NCI-H1436 treated with DMSO at 0.1 percent for 48 hours (cell line): Measurements from ENCODE around the gene ANKS1A.
"Not testable (repeated sequence)": the region's sequence is repeated elsewhere in the genome, so short reads cannot be mapped to it uniquely, and the experiment has no call there.

Experiments used
- DNase-seq: peaks from one replicate; lab custom pipeline; 2025; lab: John Stamatoyannopoulos, UW

ANKS1A gene

DNA sequence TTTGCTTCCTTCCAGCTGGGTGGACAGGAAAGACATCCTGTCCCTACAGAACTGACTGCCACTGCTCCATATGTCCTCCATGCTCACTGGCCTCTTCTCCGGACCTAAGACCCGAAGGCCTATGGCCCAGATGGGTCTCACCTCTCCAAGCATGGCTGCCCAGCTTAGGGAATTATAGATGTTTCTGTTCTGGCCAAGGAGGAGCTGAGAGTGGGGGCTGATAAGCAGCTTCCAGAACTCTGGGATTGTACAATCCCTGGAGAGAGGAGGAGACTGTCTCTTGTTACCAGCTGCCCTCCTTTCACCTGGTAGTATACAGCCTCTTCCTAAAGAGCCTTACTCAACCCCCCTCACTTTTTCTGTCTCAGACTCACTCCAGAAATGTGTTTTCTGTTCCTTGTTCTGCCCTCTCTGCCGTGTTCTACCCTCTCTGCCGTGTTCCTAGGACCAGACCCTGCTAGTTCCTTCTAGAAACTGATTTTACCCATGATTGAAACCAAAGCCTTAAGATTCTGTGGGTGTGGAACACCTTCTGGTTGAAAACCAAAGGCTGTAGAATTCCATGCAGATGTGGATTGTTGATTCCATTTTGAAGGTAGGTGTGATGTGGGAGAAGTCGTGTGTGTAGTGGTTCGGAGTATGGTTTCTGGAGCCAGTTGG is 28.7 kb downstream of the ANKS1A start:
- DNase-seq = no peak

DNA sequence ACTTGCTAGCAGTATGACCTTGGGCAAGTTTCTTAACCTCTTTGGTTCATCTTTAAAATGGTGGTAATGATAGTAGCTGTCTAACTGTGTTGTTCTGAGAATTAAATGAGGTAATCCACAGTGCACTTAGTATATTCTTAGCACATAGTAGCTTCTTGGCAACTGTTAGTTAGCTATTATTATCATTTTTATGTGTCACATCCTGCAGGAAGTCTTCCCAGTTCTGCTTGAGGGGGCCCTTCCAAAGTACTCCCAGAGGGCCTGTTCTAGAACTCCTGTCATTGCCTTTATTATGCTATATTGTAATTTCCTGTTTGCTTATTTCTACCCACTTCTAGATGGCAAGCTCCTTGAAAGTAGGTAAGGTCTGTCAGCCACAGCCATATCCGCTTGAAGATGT is 30.6 kb downstream of the ANKS1A start:
- DNase-seq = no peak

DNA sequence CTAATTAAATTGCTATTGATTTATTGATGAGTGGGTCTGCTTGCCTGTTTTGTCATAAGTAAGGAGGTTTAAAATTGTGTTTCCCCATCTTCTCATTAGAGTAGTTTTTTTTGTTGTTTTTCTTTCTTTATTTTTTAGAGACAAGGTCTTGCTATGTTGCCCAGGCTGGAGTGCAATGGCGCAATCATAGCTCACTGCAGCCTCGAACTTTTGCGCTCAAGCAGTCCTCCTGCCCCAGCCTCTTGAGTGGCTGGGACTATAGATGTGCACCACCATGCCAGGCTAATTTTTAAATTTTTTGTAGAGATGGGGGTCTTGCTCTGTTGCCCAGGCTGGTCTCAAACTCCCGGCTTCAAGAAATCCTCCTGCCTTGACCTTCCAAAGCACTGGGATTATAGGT is 31.0 kb downstream of the ANKS1A start:
- no peak for DNase-seq

DNA sequence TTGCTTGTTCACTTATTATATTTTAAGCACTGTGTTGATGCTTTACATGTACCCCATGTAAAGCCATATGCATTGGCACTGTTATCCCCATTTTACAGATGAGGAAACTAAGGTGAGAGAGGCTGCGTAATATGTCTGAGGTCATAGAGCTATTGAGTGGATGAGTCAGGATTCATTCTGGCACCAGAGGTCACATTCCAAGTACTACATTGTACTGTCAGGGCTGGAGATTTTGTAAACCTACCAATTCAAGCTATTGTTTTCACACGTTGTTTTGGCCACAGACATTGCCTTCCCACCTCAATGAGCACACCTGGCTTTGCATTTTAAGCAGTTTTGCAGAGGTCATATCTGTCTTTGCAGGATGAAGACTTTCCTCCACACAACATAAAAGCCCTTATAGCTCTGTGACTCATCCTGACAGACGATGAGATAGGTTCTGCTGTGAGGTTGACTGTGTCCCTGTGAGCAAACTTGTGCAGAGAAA is 33.2 kb downstream of the ANKS1A start:
- no peak for DNase-seq

DNA sequence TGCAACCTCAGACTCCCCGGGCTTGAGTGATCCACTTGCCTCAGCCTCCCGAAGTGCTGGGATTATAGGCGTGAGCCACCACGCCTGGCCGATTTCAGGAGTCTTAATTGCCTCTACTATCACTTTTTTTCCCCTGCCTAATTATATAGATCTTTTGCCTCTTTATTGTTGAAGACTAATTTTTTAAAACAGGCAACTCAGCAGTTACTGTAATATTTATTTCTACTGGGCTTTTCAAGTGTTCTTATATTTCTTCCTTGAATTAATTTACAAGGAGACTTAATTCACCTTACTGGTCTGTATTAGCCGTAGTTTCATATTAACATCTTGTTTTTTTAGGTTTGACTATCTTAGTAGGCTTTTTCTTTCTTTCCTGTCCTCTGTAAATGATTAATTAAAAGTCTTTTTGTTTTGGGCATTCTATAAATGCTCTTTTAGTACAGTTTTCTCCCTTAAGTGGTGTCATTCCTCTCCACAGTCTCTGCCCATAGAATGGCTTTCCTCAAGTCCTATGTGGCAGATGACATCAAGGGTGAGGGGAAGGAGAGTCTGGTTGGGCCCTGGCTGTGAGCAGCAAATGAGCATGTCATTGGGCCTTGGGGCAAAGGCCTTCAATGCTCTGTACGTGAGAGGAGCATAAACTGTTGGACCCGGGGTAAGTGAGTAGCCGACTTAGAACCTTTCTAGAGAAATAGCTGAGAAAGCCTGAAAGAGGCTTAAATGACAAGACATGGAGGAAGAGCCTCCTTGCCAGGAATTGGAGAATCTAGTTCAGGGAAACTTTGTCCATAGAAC is 36.0 kb downstream of the ANKS1A start:
- DNase-seq = no peak

DNA sequence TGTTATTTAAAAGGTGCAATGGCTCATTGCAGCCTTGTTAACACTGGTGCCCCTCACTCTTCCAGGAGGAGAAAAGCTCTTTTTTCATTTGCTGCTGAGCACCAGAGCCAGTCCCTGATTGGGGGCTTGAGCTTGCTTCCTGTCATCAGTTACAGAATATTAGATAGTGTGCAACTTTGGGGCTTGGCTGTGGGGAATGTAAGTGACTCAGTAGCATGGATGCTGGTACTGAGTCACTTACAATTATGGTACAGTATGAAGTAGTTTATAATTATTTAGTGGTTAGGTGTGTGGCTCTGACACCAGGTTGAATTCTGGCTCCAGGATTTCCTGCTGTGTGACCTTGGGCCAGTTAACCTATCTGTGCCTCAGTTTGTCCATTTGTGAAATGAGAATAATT is 37.6 kb downstream of the ANKS1A start:
- no peak for DNase-seq

DNA sequence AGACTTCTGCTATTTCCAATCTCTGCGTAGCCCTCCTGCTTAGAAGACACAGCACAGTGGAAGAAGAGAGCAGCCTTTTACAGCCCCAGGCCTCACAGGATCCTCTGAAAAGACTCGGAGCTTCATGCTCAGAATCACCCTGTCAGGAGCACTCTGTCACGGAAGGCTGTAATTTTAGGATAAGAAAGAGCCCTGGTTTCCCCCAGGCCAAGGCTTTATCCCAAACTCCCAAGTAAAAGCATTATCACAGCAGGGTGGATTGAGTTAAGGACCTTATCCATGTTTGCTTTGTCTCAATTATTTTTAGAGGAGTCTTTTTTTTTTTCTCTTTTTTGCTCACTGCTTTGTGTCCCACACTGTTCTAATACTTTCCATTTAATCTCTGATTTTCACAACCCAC is 39.2 kb downstream of the ANKS1A start:
- no peak for DNase-seq

DNA sequence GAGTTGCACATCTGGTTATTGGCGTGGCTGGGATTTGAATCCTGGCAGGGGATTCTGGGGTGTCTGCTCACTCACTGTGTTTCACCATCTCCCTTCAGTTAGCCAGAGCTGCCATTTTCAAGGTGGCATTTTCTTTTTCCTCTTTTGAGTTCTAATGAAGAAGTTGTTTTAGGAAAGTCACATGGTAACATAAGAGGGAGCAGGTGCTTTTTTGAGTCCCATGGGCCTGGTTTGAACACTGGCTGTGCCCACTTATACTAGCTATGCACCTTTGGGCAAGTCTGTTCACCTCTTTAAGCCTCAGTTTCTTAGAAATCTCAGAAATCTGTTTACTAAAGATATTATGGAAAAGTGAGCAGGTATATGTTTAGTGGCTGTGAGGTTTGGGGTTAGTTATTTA is 39.6 kb downstream of the ANKS1A start:
- DNase-seq = no peak

DNA sequence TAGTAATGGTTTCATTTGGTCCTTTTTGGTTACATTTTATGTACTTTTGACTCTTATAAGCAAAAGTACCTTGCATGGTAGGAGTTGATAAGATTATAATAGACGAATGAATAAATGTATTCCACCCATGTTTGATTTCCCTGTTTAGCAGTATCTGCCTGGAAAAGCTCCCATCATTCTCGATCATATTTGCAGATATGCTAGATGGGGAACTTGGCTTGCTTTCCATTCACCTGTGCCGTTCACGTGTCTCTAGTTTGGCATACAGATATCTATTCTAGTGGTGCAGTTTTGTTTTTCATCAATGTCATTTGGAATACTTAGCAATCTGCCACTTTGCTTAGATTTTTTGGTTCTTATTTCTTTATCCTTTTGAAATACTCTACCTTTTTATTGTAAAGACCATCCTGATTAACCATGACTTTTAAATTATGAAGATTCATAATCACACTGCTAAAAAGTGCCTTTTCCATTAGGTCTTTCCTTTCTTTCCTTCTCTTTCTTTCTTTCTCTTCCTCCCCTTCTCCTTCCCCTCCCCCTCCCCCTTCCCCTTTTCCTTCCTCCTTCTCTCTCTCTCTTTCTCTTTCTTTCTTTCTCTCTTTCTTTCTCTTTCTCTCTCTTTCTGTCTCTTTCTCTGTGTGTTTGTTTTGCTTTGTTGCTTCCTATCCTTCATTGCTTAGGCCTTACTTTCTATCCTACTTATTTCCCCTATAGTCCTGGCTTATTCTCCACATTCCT is 40.4 kb downstream of the ANKS1A start:
- no peak for DNase-seq

DNA sequence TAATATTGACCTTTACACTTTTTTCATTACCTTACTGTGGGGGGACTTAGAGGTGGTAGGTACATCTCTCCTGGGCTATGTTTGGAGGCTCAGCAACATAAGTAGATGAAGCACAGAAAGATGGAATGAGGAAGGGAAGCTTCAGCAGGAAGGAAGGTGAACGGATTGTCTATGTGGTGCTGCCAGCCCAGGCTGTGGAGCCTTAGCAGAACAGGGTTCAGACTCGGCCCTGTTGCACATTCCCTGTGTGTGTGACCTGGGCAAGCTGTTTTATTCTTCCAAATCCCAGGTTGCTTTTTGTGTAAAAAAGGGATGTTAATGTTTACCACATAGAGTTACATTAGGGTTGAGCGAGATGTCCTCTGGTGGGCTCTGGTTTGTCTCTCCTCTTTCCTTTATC is 41.2 kb downstream of the ANKS1A start:
- DNase-seq = no peak

DNA sequence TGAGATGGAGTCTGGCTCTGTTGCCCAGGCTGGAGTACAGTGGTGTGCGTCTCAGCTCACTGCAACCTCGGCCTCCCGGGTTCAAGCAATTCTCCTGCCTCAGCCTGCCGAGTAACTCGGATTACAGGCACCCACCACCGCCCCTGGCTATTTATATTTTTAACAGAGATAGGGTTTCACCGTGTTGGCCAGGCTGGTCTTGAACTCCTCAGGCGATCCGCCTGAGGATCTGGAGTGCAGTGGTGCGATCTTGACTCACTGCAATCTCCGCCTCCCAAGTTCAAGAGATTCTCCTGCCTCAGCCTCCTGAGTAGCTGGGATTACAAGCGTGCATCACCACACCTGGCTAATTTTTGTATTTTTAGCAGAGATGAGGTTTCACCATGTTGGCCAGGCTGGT is 43.1 kb downstream of the ANKS1A start:
- not testable (repeated sequence) for DNase-seq

DNA sequence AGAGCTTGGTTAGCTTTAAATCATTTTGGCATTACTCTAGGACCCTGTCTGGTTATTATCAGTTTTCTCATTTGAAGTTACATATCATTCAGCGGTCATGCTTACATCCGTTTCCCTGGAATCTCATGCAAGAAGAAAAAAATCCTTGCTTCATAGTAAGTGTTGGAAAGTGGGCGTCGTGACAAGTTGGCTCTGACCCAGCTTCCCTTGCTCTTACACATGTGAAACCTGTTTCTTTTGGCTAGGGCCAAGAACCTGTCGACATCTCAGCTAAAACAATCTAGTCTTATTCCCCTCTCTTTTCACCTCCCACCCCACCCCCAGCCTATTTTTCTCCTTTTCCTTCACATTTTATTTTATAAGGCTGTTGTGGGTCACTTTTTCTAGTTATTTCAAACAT is 45.5 kb downstream of the ANKS1A start:
- no peak for DNase-seq

DNA sequence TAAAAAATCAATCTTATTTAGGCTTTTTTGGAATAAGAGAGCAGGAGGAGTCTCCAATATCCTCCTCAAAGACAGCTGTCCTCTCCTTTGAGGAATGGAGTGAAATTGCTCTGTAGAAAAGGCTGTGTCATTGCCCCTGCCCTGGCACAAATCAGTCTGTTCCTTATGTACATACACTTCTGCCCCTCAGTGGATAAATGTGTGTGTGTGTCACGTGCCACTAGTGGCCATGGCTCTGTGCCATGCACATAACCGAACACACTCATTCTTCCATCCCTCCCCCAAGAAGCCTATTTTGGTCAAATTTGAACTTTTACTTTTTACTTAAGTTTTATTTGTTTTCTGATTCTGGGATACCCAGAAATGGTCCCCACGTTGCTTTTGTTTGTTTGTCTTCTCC is 49.2 kb downstream of the ANKS1A start:
- DNase-seq = no peak

DNA sequence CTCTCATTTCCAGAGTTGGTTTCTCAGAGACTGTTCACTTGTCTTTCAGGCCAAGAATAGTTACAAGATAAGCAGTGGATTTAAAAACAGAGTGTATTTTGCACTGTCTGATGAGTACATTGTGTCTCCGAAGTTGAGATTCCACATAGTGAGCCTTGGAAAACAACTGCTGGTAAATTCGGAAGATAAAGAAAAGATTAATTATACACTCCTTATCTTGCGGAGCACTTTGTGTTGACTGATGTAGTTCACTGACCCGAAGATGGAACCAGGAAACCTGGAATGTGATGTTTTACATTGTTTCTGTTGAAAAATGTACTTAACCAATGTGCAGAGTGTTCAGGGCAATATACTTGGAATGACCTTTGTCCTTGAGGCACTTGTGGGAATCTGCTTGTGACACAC is 51.0 kb downstream of the ANKS1A start:
- DNase-seq = no peak

DNA sequence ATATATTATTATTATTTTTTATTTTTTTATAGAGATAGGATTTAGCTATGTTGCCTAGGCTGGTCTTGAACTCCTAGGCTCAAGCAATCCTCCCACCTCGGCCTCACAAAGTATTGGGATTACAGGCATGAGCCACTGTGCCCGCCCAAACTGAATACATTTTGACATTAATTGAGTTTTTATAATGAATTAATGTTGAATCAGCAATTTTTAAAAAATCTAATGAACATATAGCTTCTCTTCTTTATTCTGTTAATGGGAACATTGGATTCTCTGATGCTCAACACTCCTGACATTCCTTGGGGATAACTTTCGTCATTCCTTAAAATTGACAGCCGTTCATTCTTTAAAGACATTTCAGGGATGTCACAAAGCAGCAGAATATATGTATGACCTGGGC is 52.4 kb downstream of the ANKS1A start:
- no peak for DNase-seq

DNA sequence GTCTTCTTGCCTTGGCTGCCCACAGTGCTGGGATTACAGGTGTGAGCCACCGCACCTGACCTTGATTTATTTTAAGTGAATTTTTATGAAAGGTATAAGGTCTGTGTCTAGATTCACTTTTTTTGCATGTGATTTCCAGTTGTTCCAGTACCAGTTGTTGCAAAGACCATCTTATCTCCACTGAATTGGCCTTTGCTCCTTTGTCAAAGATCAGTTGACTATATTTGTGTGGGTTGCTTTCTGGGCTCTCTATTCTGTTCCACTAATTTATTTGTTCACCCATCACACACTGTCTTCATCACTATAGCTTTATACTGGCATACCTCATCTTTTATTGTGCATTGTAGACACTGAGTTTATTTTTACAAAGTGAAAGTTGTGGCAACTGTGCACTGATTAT is 56.3 kb downstream of the ANKS1A start:
- no peak for DNase-seq

DNA sequence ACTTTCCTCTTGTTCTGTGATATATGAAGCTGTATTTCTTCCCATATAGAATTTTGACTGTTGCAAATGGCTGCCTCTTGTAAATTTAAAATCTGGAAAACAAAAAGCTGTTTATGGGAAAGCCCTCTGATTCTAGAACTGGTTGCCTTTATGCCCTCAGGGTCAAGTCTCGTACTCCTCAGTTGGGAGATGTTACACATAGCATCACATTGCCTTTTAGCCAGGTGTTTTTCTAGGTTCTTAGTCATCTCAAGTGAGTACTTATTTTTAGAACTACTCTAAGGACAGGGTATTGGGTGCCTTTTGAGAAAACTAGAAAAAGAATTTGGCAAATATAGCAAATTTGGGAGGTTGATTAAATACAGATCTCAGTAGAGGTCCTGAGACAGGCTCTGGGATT is 58.5 kb downstream of the ANKS1A start:
- no peak for DNase-seq

DNA sequence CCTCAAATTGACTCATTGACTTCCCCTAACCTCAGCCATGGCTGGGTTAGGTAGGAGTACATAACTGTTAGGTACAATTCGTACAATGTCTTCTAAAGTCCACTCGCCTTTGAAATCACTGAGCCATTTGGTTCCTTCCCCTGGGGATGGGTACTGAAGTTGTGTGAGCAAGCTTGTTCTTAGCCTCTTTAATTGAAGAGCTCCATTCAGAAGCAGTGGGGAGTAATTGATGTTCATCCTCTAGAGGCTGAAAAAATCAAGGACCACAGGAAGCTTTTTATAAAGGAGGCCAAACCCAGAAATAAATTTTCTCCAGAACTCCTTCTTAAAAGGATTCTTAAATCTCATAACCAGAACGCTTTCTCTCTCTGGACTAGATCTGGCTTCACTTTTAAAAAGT is 60.6 kb downstream of the ANKS1A start:
- no peak for DNase-seq

DNA sequence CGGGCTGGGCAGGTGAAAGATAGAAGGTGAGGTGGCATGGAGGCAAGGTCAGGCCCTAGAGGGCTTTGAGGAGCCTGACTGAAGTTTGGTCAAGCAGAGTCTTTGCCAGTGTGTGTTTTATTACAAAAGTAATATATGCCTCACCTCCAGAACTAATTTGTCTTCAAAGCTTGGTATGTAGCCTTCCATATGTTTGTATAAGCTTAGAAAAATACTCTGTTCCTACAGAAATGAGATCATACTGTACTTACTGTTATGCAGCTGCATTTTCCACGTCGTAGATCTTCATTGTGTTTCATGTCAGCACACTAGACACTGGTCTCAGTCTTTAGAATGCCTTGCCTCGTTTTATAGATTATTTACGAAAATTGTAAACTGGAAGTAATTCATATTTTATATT is 61.8 kb downstream of the ANKS1A start:
- no peak for DNase-seq

DNA sequence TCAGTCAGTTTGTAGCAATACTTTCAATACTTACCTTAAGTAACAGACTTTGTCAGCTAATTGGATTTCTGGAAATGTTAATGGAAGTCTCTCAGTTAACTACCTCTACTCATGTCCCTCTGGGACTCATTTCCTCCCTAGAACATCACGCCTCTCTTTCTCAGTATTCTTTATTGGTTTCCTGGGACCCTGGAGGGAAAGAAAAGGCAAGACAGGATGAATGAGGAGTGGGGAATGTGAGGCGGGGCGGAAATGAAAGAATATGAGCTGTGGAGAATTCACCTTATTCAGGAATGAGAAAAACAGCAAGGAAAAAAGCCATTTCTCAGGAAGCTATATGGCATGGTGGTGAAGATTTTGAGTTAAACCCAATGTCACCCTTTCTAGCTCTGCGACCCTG is 62.7 kb downstream of the ANKS1A start:
- no peak for DNase-seq

DNA sequence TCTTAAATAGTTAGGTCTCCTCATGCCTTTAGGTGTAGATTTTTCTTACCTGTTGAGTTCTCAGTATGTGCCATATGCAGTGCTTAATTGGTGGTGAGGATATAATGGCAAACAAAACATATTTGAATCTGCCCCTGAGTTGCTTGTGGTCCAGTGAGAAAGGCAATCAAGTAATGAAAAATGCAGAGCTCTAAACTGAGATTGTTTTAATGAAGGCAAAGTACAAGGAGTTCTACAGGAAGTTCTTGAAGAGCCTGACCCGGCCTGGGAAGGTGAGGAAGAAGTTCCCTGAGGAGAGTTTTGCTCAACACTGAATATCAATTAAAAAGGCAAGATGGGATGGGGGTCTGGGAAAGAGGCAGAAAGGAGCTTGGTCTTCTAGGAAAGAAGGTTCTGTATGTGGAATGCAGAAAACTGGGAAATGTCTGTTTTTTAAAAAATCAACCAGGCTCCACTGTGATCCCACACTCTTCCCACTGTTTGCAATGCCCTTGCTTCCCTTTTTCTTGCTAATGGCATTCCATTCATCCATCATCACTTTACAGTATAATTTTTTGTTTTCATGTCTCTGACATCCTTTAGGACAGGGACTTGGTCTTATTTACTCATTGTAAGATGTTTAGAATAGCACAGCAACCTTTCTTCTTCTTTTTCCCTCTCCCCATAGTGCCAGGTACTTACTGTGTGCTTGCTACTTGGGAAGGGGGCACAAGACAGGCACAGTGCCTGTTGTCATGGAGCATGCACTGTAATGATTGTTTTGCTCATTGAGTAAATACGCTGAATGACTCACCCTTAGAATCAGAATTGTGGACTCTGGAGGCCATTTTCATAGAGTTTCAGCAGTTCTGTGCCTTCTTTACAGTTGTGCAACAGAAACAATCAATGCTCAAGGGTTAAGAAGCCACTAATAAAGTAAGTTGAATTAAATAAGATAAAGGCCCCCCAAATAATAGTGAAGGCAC is 64.3 kb downstream of the ANKS1A start:
- no peak for DNase-seq

DNA sequence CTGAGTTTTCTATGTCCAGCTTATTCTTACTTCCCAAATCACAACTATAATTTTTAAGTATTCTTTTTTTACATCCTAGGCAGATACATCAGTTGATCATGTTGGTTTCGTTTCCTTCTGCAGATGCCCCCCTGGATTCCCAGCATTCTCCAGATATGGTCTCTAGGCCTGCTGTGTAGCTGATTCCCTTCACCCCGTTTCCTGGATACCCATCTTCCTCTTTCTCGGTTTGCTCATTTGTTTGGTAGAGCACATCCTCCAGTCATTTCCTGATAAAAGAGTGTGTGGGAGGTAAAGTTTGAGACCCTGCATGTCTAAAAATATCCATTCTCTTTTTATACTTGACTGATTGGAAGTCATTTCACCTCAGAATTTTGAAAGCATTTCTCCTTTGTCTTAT is 66.4 kb downstream of the ANKS1A start:
- DNase-seq = no peak
